ENCODE measurements around the gene CFAP61.

- TF ChIP-seq, protein P1, sequence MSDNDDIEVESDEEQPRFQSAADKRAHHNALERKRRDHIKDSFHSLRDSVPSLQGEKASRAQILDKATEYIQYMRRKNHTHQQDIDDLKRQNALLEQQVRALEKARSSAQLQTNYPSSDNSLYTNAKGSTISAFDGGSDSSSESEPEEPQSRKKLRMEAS (IDR thresholded peaks at IDR 0.05; ENCODE audit: low read depth, low read length), result no peak
- no peak for TF ChIP-seq POLR2A (IDR thresholded peaks at IDR 0.05; ENCODE audit: extremely low read depth, insufficient read length)
- TF ChIP-seq, protein P2, sequence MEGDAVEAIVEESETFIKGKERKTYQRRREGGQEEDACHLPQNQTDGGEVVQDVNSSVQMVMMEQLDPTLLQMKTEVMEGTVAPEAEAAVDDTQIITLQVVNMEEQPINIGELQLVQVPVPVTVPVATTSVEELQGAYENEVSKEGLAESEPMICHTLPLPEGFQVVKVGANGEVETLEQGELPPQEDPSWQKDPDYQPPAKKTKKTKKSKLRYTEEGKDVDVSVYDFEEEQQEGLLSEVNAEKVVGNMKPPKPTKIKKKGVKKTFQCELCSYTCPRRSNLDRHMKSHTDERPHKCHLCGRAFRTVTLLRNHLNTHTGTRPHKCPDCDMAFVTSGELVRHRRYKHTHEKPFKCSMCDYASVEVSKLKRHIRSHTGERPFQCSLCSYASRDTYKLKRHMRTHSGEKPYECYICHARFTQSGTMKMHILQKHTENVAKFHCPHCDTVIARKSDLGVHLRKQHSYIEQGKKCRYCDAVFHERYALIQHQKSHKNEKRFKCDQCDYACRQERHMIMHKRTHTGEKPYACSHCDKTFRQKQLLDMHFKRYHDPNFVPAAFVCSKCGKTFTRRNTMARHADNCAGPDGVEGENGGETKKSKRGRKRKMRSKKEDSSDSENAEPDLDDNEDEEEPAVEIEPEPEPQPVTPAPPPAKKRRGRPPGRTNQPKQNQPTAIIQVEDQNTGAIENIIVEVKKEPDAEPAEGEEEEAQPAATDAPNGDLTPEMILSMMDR (IDR thresholded peaks at IDR 0.05; ENCODE audit: low read depth, low read length), result no peak
Observed at GRCh38 chr20:20341371-20341770, 289.0 kb downstream of the CFAP61 start.

All from NB4 (cell line).